Measurements from ENCODE around the gene C16orf54.

DNA sequence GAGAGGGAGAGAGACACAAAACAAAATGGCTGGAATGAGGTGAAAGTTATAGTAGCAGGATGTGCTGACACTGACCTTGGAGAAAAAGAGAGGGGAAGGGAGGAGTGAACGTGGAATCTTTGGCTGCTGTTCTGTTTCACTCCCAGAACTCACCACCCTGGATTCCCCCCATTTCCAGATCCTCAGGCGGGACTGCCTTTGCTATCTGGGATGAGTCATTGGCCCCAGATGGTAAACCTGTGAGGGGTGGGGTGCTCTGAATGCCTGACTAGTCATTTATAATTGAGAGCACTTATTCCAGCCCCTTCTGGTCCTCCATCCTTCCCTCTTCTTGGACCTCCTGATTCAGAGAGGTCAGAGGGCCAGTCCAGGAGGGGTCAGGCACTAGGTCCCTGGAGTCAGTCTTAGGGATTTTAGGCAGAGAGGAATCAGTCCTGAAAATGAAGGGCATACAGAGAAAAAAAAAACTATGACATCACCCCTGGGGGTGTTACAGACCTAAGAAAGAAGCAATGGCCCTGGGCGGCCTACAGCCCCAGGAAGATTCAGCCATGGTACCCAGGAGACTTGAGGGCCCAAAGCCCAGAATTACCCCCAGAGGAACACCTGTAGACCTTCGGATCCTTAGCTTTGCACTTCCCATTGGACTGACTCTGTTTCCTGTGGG, 30.1 kb upstream of the C16orf54 start:
- TF ChIP-seq, protein P1, sequence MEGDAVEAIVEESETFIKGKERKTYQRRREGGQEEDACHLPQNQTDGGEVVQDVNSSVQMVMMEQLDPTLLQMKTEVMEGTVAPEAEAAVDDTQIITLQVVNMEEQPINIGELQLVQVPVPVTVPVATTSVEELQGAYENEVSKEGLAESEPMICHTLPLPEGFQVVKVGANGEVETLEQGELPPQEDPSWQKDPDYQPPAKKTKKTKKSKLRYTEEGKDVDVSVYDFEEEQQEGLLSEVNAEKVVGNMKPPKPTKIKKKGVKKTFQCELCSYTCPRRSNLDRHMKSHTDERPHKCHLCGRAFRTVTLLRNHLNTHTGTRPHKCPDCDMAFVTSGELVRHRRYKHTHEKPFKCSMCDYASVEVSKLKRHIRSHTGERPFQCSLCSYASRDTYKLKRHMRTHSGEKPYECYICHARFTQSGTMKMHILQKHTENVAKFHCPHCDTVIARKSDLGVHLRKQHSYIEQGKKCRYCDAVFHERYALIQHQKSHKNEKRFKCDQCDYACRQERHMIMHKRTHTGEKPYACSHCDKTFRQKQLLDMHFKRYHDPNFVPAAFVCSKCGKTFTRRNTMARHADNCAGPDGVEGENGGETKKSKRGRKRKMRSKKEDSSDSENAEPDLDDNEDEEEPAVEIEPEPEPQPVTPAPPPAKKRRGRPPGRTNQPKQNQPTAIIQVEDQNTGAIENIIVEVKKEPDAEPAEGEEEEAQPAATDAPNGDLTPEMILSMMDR (IDR thresholded peaks at IDR 0.05; ENCODE audit: low read depth, low read length): no peak
- no peak for TF ChIP-seq EZH2phosphoT487 (IDR thresholded peaks at IDR 0.05; ENCODE audit: low read depth)

All from OCI-LY3 (cell line).